ENCODE measurements around the gene RETREG2. TPM values are rescaled to one million over a fixed set of nuclear protein-coding genes. Genes with fewer than 3 reads are reported as not detected.

The RETREG2 gene
- total RNA-seq, 1 experiment from 2014 or later = 46.7 TPM

GRCh38 chr2:219225350-219225749 is 47.3 kb downstream of the RETREG2 start:
- Histone ChIP-seq H2BK12ac (ENCODE audit: insufficient read length, low read depth, low read length) (no peak overlapping the region), H3K27me3 (ENCODE audit: insufficient read depth, low read length) (no peaks in the 10 kb centered on the region), H3K18ac (ENCODE audit: insufficient read length, low read depth, low read length) (no peak overlapping the region), H4K8ac (replicated peaks; ENCODE audit: insufficient read length, low read depth, low read length) (no peak overlapping the region), H3K56ac (ENCODE audit: insufficient read length, low read depth, low read length) (no peak overlapping the region), H2AFZ (ENCODE audit: low read length) (no peak overlapping the region), H3K4me2 (ENCODE audit: insufficient read depth, insufficient read length, low read length) (no peak overlapping the region), H3T11ph (ENCODE audit: low read length) (no peak overlapping the region), H3K23me2 (ENCODE audit: insufficient read length, low read depth, low read length, poor library complexity, severe bottlenecking) (no peaks in the 10 kb centered on the region), H3K23ac (ENCODE audit: insufficient read length, low read depth, low read length) (no peak overlapping the region), H2BK15ac (ENCODE audit: low read depth, low read length) (no peak overlapping the region), H2BK5ac (ENCODE audit: insufficient read length, low read length) (no peak overlapping the region), H4K5ac (ENCODE audit: insufficient read length, low read depth, low read length) (no peak overlapping the region), H3K14ac (ENCODE audit: insufficient read depth, low read length) (no peak overlapping the region), H2BK20ac (ENCODE audit: low read depth, low read length, poor library complexity, severe bottlenecking) (no peak overlapping the region), H3K9me3 (ENCODE audit: control insufficient read depth, low read depth, low read length) (no peaks in the 10 kb centered on the region), H3K4ac (ENCODE audit: low read depth, low read length) (no peak overlapping the region), H3K9ac (ENCODE audit: extremely low read depth, insufficient read length, low read length) (no peak overlapping the region), H2AK5ac (ENCODE audit: insufficient read length, low read length) (no peak overlapping the region), H2BK120ac (ENCODE audit: low read depth, low read length, poor library complexity, severe bottlenecking) (no peak overlapping the region), H3K79me2 (ENCODE audit: insufficient read depth, low read length) (no peaks in the 10 kb centered on the region), H4K20me1 (ENCODE audit: control insufficient read depth, insufficient read depth, insufficient read length) (no peaks in the 10 kb centered on the region), H3K27ac (ENCODE audit: insufficient read length, low read depth, low read length) (no peak overlapping the region), H4K91ac (ENCODE audit: insufficient read length, low read depth, low read length) (no peak overlapping the region), H3K4me1 (ENCODE audit: insufficient read depth, low read length) (no peaks in the 10 kb centered on the region), H3K79me1 (ENCODE audit: insufficient read depth, low read depth, low read length, poor library complexity, severe bottlenecking) (no peaks in the 10 kb centered on the region)
- Mint-ChIP-seq H3K9me3 (no peaks in the 10 kb centered on the region; a peak in 1 of 5 replicates), H3K4me1 (peaks cover 8 to 9% of the 10 kb centered on the region in 2 experiments), H3K27me3 (ENCODE audit: low read depth) (no peaks in the 10 kb centered on the region), H3K36me3 (ENCODE audit: insufficient read depth in 1 of 3, low read depth in 3 of 3) (peaks cover 26 to 60% (median 54%) of the 10 kb centered on the region in 3 experiments; a peak in 6 of 7 replicates), H3K27ac (no peak overlapping the region), H3K4me3 (no peak overlapping the region)
- DNase-seq = no peak
- WGBS (ENCODE audit: extremely low coverage, insufficient read length, low lambda C conversion rate) = no CpG with 5 or more reads among the region's 3 CpGs
- no peak for TF ChIP-seq CTCF (conservative IDR thresholded peaks at IDR 0.05)
